Activated CD4-positive, alpha-beta T cell treated with anti-CD3 and anti-CD28 coated beads for 24 hours (primary cell): ENCODE data around the gene PDILT.

Experiments
- DNase-seq, 2 donors: peaks; one replicate each; pipeline ENCODE4 v3.0.0-alpha.2; 2020; ENCODE audit warnings: low read depth in 2 of 2

Gene PDILT

DNA sequence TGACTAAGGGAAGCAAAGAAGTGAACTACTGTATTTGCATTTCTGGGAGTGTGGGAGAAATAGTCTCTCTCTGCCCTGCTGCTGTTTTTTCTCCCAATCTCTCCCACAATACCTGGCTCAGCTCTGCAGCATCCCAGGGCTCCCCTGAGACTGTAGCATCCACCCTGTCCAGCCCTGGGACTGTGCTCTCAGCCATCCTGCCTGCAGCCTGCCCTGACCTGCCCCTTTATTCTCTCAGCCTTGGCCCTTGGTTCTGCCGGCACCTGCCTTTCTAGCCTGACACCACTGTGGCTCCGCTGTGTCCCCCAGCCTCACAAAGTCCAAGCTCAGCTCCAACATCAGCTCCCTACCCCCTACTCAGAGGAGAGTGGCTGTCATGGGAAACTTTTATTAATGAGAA lies 1.9 kb downstream of the PDILT start:
- no peak for DNase-seq

DNA sequence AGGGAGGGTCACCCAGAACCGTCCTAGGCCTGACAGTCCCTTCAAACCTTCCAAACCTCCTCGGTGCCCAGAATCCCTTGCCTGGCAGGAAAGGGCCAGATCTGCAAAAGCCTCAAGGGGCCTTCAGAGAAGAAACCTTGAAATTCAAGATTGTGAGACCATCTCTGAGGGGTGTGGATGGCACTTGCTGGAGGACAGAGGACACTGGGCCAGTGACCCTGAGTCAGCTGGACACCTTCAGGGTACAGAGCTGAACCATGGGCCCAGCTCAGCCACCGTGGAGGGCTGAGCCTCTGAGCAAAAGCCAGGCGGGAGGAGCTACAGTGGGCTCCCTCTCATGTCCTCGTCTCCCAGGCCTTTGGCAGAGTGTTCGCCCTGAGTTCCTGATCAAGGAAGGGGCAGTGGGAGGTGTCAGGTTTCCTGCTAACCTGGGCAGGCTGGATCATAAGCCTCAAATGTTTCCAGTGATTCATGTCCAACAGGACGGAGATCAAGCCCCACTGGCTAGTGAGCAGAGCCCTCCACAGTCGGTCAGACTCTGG lies 3.0 kb downstream of the PDILT start:
- DNase-seq: no peak

DNA sequence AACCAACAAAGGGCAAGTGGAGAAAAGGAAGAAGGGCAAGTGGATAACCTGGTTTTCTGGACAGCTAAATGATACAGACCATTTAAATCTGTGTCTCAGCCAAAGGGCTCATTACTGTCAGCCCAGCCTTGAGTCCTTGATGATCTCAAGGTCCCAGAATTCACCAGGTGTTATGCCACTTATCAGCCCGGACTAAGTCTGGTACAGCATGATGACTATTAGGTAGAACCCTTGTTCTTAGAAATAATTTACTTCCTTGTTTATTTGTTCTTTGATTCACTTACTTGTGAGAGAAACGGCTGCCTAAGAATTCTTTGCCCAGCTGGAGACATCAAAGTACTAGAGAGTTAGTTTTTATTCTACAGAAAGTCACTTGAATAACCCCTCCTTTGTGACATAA lies 3.5 kb downstream of the PDILT start:
- no peak for DNase-seq

DNA sequence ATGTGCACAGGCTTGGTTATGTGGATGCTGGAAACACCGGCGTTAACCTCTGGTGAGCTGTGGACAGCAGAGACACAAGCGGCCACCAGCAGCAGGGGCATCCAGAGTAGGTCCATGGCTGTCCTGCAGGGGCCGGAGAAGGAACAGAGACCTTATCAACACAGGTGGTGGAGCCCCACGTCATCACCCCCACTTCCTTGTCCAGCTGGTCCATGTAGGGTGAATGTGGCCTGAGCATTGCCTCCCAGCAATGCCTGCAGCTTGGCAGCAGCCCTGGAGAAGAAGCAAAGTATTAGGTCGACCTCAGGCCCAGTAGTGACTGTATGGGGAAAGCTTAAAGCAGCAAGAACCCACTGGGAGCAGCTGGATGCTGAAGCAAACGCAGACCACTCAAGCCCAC lies 5.4 kb downstream of the PDILT start:
- DNase-seq: no peak

DNA sequence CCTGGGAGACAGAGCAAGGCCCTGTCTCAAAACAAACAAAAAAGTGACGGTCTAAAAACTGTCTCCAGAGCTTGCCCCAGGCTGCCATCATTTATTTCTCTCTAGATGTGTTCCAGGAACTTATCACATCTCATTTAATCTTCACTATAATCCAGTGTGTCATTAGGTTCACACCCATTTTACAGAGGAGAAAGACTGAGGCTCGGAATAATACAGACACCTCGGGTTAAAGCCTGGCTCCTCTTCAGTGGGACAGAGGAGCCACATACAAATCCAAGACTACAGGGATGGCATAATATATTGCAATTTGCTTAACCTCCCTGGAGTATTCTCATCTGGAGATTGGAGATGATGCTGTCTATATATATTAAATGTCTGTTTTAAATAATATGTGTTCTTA lies 5.9 kb downstream of the PDILT start:
- no peak for DNase-seq

DNA sequence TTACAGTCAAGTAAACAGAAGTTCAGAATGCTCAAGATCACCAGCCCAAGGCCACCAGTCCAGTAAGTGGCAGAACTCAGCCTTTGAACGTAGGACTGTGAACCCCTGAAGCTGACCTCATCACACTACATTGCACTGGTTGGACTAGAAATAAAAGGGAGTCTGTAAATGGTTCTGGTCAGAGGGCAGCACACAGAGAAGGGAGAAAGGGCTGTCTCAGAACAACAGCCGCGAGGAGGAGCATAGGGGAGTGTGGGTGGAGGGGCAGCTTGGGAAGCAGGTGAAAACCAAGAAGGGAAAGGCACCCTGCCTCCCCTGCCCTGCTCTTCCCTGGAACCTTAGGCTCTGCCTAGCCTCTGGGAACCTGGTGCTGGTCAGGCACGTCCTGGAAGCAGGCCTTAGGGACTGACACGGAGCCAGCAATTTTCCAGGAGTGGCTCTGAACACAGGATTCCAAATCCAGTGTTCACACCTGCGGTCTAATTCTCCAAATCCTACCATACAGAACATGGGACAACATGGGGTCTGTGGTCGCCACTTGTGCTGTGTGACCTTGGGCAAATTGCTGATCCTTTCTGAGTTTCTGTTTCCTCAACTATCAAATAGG lies 7.0 kb downstream of the PDILT start:
- DNase-seq: no peak

DNA sequence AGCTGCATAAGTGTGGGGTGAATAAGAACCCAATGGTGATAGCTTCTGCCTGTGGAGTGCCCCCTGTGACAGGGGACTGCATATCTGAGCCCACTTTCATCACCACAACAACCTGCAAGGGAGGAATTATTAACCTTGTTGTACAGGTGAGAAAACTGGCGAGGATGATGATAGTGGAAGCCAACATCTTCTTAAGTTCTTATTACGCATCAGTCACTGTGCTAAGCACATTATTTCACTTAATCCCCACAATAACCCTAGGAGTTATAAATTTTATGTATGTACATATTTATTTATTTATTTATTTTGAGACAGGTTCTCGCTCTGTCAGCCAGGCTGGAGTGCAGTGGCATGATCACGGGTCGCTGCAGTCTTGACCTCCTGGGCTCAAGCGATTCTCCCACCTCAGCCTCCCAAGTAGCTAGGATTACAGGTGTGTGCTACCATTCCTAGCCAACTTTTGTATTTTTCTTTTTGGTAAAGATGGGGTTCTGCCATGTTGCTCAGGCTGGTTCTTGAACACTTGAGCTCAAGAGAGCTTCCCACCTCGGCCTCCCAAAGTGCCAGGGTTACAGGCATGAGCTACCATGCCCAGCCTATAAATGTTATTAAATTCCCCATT lies 7.6 kb downstream of the PDILT start:
- DNase-seq: no peak

DNA sequence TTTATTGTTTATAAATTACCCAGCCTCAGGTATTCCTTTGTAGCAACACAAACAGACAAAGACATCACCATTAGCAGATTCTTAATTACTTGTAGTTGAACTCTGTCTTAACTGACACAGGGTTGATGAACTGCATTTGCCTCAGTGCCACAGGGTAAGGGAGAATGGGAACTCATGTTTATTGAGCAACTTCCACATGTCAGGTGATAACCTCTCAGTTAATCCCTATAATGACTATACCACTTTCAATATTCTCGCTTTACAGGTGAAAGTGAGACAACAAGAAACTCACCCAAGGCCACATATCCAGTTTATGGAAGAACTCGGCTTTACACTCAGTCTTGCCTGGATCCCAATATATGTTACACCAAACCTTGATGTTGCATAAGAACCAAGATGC lies 8.6 kb downstream of the PDILT start:
- no peak for DNase-seq

DNA sequence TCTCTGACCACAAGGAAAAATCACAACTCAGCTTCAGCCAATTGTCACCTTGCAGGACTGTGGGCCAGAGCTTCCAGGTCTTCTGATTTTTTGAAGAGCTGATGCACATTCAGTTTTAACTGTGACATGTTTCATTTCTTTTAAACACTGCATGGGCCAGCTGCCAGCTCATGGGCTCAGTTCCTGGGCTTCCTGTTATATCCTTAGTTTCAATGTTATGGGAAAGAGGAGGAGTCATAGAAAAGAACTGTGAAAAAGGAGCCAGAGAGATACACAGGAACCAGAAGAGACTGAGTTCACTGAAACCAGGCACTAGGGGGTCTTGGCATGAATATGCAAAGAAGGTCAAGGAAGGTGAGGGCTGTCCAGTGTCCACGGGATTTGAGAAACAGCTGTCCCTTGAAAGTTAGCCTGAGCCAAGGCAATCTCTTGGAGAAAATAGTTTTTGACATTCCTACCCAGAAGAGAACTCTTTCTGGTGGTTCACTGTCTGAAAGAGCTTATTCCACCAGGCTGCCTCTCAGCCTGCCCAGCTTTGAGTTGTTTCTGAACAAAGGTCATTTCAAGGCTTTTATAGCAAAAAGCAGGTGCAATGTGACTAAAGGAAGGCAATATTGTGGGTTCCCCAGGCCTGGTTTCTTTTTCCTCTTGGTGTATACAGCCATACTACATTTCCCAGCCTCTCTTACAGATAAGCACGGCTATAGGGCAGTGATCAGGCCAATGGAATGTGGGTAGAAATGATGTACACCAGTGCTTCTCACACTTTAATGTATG lies 10.5 kb downstream of the PDILT start:
- DNase-seq: no peak

DNA sequence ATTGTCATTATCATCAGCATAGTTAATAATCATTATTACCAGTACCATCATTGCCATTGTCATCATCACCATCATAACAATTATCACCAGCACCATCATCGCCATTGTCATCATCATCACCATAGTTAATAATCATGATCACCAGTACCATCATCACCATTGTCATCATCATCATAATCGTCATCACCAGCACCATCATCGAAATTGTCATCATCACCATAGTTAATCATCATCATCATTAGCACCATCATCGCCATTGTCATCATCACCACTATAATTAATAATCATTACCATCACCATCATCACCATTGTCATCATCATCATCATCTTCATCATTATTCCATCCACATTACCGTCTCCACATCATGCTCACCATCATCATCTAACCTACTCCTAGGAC lies 13.5 kb downstream of the PDILT start:
- no peak for DNase-seq

DNA sequence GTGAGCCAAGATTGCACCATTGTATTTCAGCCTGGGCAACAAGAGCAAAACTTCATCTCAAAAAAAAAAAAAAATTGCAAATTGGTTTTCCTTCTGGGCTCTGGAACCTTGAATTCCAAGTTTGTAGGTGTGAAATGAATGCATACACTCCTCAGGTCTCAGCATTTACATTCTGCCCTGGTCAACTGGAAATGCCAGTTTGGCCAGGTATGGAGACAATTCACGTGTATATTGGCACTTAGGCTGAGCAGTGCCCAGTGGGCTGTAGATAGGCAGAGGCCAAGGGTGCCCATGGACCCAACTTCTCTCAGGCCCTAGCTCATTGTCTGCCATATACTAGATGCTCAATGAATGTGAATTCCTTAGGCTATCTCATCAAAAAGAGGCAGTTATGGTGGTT lies 15.7 kb downstream of the PDILT start:
- DNase-seq: no peak

DNA sequence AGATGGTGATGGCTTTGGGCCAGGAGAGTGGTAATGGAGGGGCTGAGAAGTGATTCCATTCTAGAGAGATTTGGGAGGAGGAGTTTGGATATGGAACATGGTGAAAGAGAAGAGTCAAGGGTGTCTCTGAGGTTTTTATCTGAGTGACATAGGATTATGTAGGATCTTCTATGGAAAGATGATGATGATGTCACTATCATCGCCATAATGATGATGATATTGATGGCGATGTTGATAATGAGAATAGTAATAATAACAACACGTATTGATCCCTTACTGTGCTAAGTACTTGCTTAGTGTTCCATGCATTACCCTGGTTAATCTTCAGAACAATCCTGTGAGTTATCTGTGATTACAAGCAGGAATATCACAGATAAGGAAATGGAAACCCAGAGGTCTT lies 16.6 kb downstream of the PDILT start:
- DNase-seq: no peak

DNA sequence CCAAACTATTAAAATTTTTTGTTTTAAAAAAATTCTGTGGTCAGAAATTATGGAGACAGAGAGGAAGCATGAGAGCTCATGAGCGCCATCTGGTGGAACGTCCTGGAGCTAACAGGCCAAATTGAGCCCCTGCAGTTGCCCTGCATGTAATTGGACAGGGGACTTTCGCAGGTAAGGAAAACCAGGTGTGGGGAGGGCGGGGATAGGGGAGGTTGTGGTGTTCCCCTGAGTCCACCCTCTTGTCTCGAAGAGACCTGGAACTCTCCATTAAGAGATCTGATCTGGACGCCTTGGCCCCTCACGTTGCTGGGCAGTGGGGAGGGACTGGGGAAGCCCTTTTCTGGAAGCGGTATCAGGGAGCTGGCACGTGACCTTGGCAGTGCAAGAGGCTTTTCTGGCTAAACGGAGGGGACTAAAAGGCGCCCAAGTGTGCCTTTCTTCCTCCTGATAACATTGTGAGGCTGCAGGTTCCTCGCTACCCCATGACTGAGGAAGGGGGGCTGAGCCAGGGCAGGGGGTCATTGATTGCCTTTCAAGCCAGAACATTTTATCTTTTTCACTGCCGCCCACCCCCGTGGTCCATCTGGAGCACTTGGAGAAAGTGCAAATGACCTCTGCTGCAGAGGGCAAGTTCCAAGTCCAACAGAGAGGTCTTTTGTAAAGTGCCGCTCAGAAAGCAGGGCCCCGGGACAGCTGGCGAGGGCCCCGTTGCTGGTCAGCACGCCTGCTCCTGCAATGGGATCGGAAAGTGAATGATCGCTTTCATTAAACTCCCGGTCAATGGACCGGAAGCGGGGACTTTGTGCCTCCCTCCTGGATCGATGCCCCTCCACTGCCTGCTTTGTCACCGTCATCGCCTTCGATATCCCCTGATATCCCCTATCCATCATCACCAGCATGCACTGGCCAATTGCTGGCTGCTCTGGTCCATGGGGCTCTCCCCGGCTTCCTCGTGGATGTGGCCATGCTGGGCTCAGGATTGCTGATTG lies 18.4 kb downstream of the PDILT start:
- DNase-seq: peak; percentile 36 to 55

DNA sequence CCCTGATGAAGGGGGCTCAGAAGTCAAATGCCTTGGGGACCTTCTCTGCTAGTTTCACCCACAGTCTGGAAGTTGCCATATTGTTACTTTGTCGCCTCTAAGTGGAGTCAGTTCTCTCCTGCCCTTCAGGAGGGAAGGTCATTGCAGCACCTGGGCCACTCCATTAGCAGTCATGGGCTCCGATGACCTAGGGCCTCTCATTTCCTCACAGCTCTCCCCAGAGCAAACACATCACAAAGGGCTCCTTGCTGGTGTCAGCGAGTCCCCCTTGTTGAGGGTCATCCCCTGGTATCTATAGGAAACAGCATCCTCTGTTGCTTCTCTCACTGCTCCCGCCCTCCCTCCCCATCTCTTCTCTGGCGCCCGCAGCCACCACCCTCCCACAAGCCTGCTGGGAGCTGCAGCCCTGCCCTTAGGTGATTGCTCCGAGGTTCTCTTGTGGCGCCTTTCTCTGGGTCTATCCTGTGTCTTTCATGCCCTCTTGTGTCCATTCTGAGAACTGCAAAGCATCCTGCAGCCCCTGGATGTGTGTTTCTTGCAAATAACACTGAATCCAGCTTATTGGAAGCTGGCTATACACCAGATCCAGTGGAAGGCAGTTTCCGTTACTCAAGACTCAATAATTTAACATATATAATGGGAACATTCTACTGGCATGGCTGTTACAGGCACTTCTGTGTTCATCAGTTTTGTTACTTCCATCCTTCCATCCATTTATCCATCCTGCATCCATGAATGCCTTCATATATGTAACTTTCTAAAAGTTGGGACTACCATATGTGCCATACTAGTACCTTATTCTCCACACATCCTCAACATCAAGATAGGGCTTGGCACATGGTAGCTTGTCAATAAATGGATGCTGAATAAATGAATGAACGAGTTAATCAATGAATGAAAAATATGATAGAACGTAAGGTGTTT lies 21.2 kb downstream of the PDILT start:
- DNase-seq: peak; percentile 14 to 29

DNA sequence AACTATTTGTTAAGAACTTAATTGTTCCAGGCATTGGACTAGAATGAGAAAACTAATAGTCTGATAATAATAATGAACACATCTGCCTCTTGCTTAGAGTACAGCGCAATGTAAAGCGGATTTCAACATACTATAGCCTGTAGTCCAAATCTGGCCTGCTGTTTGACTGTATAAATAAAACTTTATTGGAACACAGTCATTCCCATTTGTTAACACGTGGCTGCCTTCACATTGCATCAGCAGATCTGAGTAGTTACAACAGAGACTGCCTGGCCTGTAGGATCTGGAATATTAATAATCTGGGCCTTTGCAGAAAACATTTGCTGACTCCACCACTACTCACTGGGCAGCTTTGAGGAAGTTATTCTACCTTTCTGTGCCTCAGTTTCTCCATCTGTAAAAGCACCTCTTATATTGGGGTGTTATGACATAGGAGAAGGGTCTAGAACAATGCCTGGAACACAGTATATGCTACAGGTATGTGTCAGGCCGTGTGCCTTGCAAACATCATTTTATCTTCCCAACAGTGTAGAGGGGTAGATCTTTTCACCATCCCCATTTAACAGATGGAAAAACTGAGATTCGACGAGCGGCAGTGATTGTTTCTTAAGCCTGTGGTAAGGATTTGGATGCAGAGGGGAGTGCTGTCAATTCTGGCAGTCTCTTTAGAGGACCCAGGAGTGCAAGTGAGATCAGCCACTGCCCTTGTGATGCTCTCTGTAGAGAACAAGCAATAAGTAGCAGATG lies 22.2 kb downstream of the PDILT start:
- DNase-seq: no peak

DNA sequence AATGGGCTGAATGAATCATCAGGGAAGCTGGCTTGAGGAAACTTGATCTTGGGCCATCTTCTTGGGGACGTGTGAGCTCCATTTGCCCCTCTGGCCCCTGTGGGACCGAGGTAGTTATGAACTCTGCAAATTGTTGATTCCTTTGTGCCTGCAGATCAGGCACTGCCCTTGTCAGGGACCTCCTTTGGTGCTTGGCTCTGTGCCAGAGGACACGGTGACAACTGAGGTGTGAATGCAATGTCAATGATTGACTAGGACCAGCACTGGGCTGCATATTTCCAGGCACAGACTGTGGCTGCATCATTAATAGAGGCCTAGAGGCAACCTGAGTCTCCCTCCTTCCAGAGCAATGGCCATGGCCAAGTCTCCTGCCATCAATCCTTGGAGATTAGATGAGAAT lies 23.8 kb downstream of the PDILT start:
- no peak for DNase-seq

DNA sequence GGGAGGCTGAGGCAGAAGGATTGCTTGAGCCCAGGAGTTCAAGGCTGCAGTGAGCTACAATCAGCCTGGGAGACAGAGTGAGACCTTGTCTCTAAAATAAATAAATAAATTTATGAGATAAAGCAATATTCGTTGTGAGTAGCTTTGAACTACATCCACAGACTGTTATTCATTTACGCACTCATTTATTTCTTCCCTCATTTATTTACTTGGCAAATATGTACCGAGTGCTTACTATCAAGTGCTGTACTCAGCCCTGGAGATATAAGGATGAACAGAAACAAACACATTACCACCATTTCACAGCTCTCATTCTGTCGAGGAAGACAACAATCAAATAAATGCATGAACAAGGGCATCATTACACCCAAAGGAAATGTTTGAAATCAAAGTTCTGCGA lies 27.4 kb downstream of the PDILT start:
- DNase-seq: no peak

DNA sequence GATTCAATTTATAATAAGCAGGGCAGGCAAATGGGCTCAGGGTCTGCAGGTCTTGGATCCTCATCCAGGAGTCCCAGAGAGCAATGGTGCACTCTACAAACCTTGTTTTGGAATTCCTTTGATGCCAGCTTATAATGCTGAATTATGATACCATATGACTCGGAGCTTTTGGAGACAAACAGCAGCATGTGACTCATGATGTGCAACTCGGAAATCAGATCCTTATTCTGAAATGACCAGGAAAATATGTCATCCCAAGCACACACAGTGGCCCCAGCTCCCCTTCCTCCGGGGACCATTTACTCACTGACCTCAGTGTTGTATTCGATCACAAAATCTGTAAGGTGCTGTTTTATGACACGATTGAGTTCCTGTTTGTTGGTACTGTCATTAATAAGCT lies 31.8 kb downstream of the PDILT start:
- DNase-seq: no peak

DNA sequence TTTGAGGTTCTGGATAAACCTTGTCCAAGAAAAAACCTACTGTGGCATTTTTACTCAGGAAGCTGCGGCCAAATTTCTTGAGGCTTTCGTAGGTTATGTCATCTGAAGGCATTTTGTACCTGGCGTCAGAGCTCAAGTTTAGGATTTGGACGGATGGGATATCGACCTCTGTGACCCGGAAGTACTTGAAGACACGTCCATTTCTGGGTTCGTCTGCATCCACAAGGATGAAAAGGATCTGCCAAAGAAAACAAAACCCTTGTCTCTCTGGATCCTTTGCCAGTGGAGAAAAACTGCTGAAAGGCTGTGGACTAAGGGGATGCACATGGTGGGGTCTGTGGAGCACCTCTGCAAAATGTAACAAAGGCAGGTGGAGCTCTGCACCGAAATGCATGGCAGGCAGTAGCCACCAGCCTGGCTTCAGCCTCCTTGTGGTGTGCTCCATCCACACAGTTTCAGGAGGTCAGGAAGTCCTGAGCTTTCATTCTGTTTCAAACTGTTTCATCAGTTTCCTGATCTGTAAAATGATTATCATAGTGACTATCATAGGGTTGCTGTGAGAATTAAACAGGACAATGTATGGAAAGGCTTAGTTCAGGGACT lies 35.0 kb downstream of the PDILT start:
- DNase-seq: no peak

DNA sequence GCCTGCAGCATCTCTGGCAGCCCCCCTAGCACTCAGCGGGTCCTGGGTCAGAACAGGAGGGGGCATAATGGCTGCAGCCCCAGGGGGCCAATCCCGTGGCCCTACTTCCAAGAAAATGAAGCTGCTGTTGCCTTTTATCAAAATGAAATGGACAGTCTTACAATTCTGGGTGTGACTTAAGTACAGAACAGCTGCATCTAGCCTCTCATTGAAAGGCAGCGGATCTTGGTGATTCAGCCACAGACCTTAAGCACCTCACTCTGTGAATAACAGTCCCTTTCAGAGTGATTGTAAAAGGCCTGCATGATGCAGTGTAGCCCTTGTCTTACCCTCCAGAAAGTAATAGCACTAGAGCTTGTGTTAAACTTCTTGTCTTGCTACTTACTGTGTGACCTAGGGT lies 40.5 kb downstream of the PDILT start:
- no peak for DNase-seq
